ENCODE measurements around the gene SORCS2.

- TF ChIP-seq CTCF (IDR thresholded peaks at IDR 0.05) (no peak), POLR2A (IDR thresholded peaks at IDR 0.05) (no peak)
Measured at GRCh38 chr4:7506119-7506518, 313.8 kb downstream of the SORCS2 start.

All from Peyer's patch (tissue), 4 donors.